ENCODE data around the gene RECK.

DNA sequence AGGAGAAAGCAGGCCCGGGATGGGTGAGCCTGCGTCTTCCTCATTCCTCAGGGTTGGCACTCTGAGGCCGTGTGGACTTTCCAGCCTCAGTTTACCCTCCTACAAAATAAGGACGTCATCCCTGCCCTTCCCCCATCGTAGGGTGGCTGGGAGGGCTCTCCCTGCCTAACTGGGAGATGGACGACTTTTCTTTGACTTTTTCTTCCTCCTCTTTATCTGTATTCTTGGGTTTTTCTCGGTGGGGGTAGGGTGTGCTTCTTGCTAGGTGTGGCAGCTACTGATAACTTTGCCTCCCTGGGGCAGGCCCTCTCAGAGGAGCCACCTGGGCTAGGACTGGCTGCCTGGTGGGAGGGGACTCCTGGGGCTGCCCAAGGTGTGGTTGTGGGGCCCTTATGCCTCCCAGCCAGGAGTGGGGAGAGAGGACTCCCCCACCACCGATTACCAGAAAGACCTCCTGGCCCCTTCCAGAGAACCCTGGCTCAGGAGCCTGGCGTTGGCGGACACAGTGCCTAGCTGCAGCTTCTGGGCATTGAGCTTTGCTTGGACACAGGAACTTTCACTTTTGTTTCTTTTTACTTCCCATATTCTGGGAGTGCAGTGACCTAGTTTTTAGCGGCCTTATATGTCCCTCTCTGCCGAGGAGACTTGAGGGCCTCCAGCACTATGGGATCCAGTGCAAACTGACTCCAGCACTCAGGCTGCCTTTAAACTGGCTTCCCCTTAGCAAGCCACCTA is 106.0 kb downstream of the RECK start:
- no peak for TF ChIP-seq CTCF (conservative IDR thresholded peaks at IDR 0.05)
- TF ChIP-seq ZFX (IDR thresholded peaks at IDR 0.05), result no peak
